Stimulated activated naive CD8-positive, alpha-beta T cell treated with anti-CD3 and anti-CD28 coated beads, Interleukin-15, Interleukin-2, amounts not matched to agents 100 ng/mL and 50 ng/mL, for 24 hours (primary cell): ENCODE measurements around the gene LEMD3.
A peak's percentile ranks its signal among the peaks of the same experiment; 100 is the strongest.
"Not testable (repeated sequence)": the region's sequence is repeated elsewhere in the genome, so short reads cannot be mapped to it uniquely, and the experiment has no call there.

Experiments
- H3K27ac Mint-ChIP-seq: one replicate; pipeline ENCODE4 v1.8.0; 2021; ENCODE audit warnings: mild to moderate bottlenecking, mixed read lengths
- H3K27me3 Mint-ChIP-seq: one replicate; pipeline ENCODE4 v1.8.0; 2021; ENCODE audit warnings: mixed read lengths
- H3K36me3 Mint-ChIP-seq: one replicate; pipeline ENCODE4 v1.8.0; 2021; ENCODE audit warnings: low read depth, mixed read lengths
- H3K4me1 Mint-ChIP-seq: one replicate; pipeline ENCODE4 v1.8.0; 2021; ENCODE audit warnings: low read depth, mixed read lengths
- H3K4me3 Mint-ChIP-seq: one replicate; pipeline ENCODE4 v1.8.0; 2021; ENCODE audit warnings: mild to moderate bottlenecking, mixed read lengths
- H3K9me3 Mint-ChIP-seq: one replicate; pipeline ENCODE4 v1.8.0; 2021; ENCODE audit warnings: mixed read lengths

Gene LEMD3

DNA sequence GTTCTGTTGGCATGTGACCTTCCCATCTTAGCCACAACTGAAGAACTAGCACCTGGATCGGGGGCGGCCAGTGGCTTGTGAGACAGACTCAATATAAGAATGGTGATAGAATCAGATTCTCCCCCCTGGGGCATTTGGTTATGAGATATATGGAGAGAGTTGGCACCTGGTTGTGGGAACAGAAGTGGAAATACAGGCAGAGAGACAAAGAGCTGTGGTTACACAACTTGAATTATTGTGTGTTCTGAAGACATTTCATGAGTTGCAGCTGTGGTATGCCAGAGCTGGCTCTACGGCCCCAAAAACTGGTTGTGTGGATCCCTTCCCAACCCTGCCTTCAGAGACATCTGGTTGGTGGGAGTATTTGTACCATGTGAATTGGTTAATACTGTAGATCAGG, 106.2 kb downstream of the LEMD3 start:
- Mint-ChIP-seq H3K27me3 (peaks cover 38% of the 10 kb centered on the region), H3K36me3 (no peaks in the 10 kb centered on the region), H3K27ac (no peak overlapping the region), H3K4me3 (no peak overlapping the region), H3K9me3 (no peaks in the 10 kb centered on the region), H3K4me1 (peaks cover 6% of the 10 kb centered on the region)

DNA sequence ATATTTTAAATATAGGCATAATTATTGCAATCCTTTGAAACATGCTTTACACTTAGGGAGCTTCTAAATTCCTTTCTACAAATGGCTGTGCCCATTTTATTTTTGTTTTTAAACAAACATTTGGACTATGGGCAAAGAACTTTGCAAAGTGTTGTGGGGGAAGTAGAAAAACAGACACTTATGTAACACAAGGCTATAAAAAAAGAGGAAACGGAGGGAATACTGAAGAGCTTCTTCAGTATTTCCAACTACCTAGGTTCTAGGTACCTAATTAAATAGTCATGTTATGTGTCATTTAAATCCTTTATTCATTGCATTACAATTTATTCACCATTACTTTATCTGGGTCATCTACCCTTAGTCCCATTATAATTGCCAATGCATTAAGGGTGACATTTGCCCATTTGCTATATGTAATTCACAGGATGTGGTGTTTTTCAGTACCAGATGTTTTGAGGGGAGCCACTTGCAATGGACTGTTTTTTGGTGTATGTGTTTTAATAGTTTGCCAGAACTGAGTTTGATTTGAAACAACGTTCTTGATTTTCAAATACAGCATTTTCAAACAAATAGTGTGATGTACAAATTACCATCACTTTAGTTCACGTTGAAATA, 107.6 kb downstream of the LEMD3 start:
- Mint-ChIP-seq H3K27ac (no peak overlapping the region), H3K4me1 (peaks cover 6% of the 10 kb centered on the region), H3K36me3 (no peaks in the 10 kb centered on the region), H3K9me3 (no peaks in the 10 kb centered on the region), H3K4me3 (no peak overlapping the region), H3K27me3 (peaks cover 51% of the 10 kb centered on the region)

DNA sequence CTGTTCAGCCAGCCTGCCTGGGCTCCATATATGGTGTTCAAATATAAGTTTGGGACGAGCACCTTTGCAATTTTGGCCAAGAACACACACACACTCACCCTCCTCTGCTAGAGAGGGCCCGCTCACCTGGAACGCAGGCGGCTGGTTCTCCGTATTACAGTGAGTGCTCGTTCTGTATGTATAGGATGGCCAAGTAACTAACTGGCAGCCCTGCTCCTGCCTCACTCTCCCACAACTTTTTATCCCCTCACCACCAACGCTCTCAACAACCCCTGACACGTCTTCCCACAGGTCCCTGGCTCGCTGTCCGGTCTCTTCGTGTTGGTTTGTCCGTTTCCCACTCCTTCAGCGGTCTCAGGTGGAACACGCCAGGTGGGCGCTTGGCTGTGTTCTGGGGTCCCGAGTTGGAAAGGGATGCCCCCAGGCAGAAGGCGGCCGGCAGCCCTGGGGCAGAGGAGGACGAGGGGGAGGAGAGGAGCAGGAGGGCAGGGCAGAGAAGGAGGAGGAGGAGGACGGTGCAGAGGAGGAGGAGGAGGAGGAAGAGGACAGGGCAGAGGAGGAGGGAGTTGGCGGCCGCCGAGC, 108.7 kb downstream of the LEMD3 start:
- Mint-ChIP-seq H3K4me1 (peaks cover 6% of the 10 kb centered on the region), H3K36me3 (no peaks in the 10 kb centered on the region), H3K27me3 (peaks cover 57% of the 10 kb centered on the region), H3K27ac (no peak overlapping the region), H3K4me3 (peak overlapping the region; percentile 31), H3K9me3 (no peaks in the 10 kb centered on the region)

DNA sequence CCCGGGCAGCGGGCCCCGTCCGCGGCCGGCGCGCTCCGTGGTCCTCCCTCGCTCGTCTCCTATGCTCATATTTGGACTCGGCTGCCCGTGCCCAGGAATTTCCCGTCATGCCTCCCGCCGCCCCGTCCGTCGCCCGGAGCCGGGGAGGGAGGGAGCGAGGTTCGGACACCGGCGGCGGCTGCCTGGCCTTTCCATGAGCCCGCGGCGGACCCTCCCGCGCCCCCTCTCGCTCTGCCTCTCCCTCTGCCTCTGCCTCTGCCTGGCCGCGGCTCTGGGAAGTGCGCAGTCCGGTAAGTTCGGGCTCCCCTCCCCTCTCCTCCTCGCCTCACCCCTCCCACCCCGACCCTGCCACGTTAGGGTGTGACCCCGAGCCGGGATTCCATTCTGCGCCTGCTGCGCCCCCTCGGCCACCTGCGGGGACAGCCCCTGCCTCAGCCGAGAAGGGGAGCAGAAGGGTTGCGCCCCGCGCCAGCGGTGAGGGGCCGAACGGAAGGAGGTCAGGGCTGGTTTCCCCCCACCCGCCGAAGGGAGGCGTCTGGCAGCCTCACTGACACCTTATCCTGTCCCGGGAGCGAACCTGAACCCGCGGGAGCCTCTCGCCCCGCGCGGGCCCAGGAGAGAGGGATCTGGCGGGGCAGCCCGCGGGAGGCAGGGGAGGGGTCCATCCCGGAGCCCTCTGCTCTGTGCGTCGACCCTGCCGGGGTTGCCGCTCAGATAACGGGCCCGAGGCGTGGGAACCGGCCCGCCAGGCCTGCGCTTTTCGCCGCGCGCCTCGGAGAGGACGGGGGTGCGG, 109.4 kb downstream of the LEMD3 start, which contains the start of gene MSRB3:
TSS of gene MSRB3 (plus strand) at position 108 of the 793 bp plus-strand sequence. CDS start 29,897 bp downstream, outside the sequence.
- peaks cover 56% of the 10 kb centered on the region for H3K27me3 Mint-ChIP-seq
- H3K36me3 Mint-ChIP-seq = no peaks in the 10 kb centered on the region
- H3K4me1 Mint-ChIP-seq = peaks cover 6% of the 10 kb centered on the region
- no peaks in the 10 kb centered on the region for H3K9me3 Mint-ChIP-seq
- H3K27ac Mint-ChIP-seq = no peak within 1 kb of the TSS
- H3K4me3 Mint-ChIP-seq = peak within 1 kb of the TSS; percentile 61

DNA sequence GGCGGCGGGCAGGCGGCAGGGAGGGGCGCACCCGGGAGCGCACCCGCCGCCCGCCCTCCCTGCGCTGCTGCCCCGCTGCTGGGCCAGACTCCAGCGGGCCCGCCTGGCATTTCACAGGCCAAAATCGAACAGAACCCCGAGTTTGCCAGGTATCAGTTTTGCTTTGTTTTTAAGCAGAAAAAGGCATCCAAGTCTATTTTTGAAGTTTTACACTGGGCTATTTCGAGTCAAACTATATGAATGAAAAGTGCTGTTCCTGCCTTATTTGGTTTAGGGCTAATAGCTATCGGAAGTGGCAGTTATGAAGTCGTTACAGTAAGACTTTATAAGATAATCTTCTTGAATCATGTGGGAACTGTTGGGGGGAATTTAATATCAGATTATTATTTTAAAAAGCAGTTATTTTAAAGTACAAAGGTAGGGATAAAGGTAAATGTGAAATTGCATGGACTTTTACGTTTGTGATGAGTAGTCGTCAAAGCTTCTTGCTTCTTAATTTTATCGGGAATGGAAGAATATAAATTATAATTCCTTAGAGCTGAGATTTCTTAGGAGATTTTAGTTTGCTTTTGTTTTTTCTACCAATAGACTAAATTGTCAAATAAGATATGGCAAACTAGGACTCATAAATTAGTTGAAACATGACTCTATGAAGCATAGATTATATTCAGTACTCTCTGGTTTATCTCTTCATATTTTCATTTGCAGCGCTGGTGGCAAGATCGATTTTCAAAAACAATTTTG, 110.2 kb downstream of the LEMD3 start:
- Mint-ChIP-seq H3K36me3 (no peaks in the 10 kb centered on the region), H3K9me3 (no peaks in the 10 kb centered on the region), H3K4me3 (peak overlapping the region; percentile 61), H3K27me3 (peaks cover 51% of the 10 kb centered on the region), H3K4me1 (peaks cover 6% of the 10 kb centered on the region), H3K27ac (no peak overlapping the region)

DNA sequence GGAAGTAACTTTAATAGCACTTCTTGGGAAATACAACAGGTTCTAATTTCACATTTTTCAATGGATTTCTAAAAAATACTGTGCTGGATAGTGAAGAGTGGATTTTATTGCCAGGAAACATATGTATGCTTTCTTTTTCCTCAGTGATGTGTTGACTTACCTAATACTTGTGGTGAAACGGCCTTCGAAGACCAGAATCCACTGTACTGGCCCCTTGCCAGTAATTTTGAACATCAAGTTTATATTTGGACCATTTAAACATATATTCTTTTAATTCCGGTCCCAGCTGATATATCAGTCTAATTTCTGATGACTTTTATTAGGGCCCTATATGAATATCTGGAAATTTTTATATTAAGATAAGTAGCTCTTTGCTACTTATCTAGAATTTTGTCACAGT, 110.9 kb downstream of the LEMD3 start:
- H3K4me3 Mint-ChIP-seq = no peak overlapping the region

DNA sequence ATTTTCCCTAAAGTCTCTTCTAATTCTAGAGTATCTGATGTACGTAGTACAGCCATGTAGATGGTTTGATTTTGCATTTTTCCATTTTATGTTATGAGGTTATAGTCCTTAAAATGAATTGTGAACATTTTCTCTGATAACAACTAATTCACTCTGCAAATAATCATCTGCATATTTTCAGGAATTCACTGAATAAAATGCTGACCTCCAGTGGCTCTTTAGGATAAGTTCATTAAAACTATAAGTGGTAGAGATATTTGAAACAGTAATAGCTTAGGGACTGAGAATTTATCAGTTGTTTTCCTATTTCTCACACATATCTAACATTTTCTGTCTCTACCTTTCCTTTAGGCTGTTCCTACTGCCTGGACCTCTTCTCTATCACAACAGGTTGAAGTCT, 113.5 kb downstream of the LEMD3 start:
- H3K4me3 Mint-ChIP-seq = no peak overlapping the region
- peaks cover 6% of the 10 kb centered on the region for H3K4me1 Mint-ChIP-seq
- H3K27me3 Mint-ChIP-seq = peaks cover 46% of the 10 kb centered on the region
- no peak overlapping the region for H3K27ac Mint-ChIP-seq
- H3K9me3 Mint-ChIP-seq = no peaks in the 10 kb centered on the region
- H3K36me3 Mint-ChIP-seq = no peaks in the 10 kb centered on the region

More for the DNA sequence above, 110.9 kb downstream of the LEMD3 start:
- Mint-ChIP-seq H3K36me3 (no peaks in the 10 kb centered on the region), H3K27ac (no peak overlapping the region), H3K4me1 (peaks cover 6% of the 10 kb centered on the region), H3K9me3 (no peaks in the 10 kb centered on the region), H3K27me3 (peaks cover 48% of the 10 kb centered on the region)

DNA sequence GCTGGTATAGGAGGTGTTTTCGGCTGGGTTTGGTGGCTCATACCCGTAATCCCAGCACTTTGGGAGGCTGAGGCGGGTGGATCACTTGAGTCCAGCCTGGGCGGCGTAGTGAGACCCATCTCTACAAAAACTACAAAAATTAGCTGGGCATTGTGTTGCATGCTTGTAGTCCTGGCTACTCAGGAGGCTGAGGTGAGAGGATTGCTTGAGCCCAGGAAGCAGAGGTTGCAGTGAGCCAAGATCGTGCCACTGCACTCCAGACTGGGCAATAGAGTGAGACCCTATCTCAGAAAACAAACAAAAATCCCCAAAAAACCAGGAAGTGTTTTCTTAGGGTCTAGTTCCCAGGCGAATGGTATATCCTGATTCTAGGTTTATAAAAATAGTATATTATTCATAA, 116.1 kb downstream of the LEMD3 start:
- H3K4me1 Mint-ChIP-seq, H3K36me3 Mint-ChIP-seq, H3K4me3 Mint-ChIP-seq, H3K27ac Mint-ChIP-seq, H3K9me3 Mint-ChIP-seq: not testable (repeated sequence)
- peaks cover 33% of the 10 kb centered on the region for H3K27me3 Mint-ChIP-seq

DNA sequence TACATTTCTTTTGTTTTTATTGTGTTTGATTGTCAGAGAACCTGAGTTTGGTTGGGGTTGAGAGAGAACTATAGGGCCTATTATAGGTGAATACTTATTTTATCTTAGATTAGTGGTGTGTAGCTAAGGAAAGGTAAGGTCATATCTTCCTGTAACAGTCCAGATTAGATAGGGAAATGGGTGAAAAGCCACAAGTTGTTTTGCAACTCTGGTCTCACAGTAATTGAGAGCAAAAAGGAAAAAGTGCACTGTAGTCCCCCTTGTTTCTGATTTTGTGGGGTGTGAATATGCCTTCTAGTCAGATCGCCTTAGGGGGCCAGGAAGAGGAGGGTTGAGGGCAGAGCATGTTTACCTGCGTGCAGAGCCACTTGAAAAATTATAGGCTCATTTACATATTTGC, 118.0 kb downstream of the LEMD3 start:
- no peak overlapping the region for H3K27ac Mint-ChIP-seq
- no peaks in the 10 kb centered on the region for H3K9me3 Mint-ChIP-seq
- H3K27me3 Mint-ChIP-seq = peaks cover 18% of the 10 kb centered on the region
- H3K36me3 Mint-ChIP-seq = no peaks in the 10 kb centered on the region
- H3K4me3 Mint-ChIP-seq = no peak overlapping the region
- no peaks in the 10 kb centered on the region for H3K4me1 Mint-ChIP-seq

DNA sequence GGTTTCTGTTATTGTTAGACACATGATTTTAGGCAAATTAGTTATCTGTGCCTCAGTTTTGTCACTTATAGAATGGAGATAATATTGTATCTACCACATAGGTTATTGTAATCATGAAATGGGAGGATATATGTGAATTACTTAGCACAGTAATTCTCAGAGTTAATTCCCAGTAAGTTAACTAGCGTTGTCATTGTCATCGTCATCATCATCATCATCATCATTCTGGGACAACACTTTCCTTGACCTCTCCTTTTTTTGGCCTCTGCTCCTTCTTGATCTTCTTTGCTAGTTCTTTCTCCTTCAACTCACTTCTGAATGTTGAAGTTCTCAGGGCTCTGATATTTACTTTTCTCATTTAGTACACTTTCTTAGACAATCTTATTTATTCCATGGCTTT, 122.9 kb downstream of the LEMD3 start:
- Mint-ChIP-seq H3K36me3 (no peaks in the 10 kb centered on the region), H3K27ac (no peak overlapping the region), H3K4me1 (no peaks in the 10 kb centered on the region), H3K27me3 (peaks cover 25% of the 10 kb centered on the region), H3K9me3 (peaks cover 8% of the 10 kb centered on the region), H3K4me3 (no peak overlapping the region)

DNA sequence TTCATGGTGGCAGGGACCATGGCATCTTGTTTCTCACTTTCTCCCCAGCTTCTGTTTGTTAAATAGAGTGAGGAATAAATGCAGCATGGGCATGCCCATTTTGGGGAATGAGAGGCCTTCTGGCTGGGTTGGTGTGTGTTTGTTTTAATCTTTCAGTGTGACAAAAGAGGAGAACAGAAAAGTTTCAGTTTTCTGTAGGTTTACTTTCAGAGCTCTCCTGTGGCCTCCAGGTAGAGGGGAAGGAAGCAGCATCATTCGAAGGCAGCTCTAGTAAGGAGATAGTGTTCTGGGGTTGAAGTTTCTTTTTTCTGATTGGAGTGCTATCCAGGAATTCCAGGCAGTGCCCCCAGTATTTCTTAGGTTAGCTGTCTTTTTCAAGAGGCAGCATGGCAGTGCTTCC, 124.4 kb downstream of the LEMD3 start:
- Mint-ChIP-seq H3K4me3 (no peak overlapping the region), H3K27ac (no peak overlapping the region), H3K4me1 (no peaks in the 10 kb centered on the region), H3K36me3 (no peaks in the 10 kb centered on the region), H3K9me3 (peaks cover 8% of the 10 kb centered on the region), H3K27me3 (peaks cover 24% of the 10 kb centered on the region)

DNA sequence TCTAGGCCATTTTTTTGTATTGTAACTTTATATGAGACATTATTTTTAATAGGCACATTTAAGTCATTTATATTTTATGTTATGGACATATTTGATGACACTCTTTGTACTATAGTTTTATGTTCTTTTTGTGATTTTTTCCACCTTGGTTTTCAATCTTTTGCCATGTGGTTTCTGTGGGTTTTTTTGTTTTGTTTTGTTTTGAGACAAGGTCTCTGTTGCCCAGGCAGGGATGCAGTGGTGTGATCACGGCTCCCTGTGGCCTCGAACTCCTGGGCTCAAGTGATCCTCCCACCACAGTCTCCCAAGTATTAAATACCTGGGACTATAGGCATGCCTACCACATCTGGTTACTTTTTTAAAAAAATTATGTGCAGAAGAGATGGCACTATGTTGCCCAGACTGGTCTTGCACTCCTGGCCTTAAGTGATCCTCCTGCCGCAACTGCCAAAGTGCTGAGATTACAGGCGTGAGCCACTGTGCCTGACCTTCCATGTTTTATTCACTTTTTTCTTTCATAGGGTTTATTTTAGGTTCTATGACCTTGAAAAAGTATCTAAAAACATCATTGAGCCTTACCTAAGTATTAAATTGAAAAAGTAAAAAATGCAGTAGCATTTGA, 125.4 kb downstream of the LEMD3 start:
- Mint-ChIP-seq H3K9me3 (peaks cover 8% of the 10 kb centered on the region), H3K4me1 (no peaks in the 10 kb centered on the region), H3K36me3 (no peaks in the 10 kb centered on the region), H3K27ac (no peak overlapping the region), H3K4me3 (no peak overlapping the region), H3K27me3 (peaks cover 25% of the 10 kb centered on the region)

DNA sequence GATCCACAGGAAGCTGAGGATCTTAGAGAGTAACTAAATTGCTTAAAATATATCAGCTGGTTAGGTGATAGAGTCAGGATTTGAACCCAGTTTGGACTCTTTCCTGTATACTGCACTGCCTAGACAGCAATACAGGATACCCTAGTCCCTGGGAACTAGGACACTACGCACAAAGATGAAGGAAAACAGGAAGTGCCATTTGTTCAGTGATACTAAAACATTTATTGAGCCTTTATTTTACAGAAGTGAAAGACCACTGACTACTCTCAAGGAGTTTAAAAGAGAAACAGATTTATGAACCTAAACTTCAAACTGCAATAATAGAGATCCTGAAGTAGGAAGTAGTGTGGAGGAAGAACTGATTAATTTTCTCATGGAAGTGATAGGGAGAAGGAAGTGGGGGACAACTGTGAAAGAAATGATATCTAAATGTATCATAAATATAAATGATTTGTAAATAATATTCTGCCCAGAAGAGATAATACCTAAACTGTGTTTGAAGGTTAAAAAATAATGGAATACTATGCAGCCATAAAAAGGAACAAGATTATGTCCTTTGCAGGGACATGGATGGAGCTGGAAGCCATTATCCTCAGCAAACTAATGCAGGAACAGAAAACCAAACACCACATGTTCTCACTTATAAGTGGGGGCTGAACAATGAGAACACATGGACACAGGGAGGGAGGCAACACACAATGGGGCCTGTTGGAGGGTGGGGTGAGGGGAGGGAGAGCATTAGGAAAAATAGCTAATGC, 127.3 kb downstream of the LEMD3 start:
- Mint-ChIP-seq H3K9me3 (peaks cover 8% of the 10 kb centered on the region), H3K27ac (no peak overlapping the region), H3K4me1 (no peaks in the 10 kb centered on the region), H3K4me3 (no peak overlapping the region), H3K36me3 (no peaks in the 10 kb centered on the region), H3K27me3 (peaks cover 22% of the 10 kb centered on the region)
